ENCODE measurements around the gene ATP13A4. TPM values are rescaled to one million over a fixed set of nuclear protein-coding genes. Genes with fewer than 3 reads are reported as not detected.

The ATP13A4 gene
- polyA plus RNA-seq, 3 donors = 0.08 to 0.21 (median 0.19) TPM

- 100% methylated on average over 1 of the region's 3 CpGs for WGBS (ENCODE audit: insufficient coverage)
These were observed 55.4 kb downstream of the ATP13A4 start for GRCh38 chr3:193499136-193499770.

DNA sequence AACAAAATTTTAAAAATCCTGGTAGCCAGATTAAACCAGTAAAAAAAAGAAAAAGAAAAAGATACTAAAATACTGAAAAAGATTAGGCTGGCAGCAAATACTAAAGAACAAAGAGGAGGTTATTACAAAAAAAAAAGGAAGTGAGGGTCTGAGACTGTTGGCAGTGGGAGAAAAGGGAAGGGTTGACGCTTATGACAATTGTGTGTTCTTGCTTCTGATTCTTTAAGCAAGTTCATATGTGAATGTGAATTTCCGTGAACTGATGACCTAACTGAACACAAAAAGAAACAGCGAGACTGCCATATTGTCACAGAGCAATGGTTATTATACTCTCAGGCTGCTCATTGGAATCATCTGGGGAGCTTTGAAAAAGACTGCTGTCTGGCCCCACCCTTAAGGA lies 56.5 kb downstream of the ATP13A4 start:
- WGBS (ENCODE audit: insufficient coverage) = 59% methylated on average over 2 of the region's 3 CpGs
- no peaks in the 10 kb centered on the region for H3K9me3 Mint-ChIP-seq
- H3K4me3 Mint-ChIP-seq = no peak overlapping the region
- peak overlapping the region in 5 of 7 donors; percentile 50 to 85 (median 70) for H3K27ac Mint-ChIP-seq
- Histone ChIP-seq H3K9me3 (replicated peaks in 1 of 2; ENCODE audit: control insufficient read depth in 1 of 2, insufficient read depth in 1 of 2, low read length in 2 of 2) (no peaks in the 10 kb centered on the region), H3K27ac (ENCODE audit: low read depth in 1 of 2, low read length in 2 of 2) (peak overlapping the region in 1 of 2 donors; percentile 42), H3K4me2 (replicated peaks; ENCODE audit: extremely low read depth, low read length, poor library complexity, severe bottlenecking) (peak overlapping the region; percentile 42), H3K9ac (ENCODE audit: insufficient read depth, low read length, poor library complexity, severe bottlenecking) (no peak overlapping the region), H2AFZ (ENCODE audit: insufficient read depth, low read depth, low read length, poor library complexity, severe bottlenecking) (no peak overlapping the region), H3K4me1 (ENCODE audit: control insufficient read depth in 1 of 2, insufficient read depth in 2 of 2, low read length in 2 of 2) (peaks cover 18 to 24% of the 10 kb centered on the region in 2 donors), H3K4me3 (replicated peaks in 1 of 3; ENCODE audit: low read depth in 2 of 3, low read length in 3 of 3) (peak overlapping the region in 1 of 3 experiments; percentile 31), H4K20me1 (ENCODE audit: insufficient read depth, low read length) (no peaks in the 10 kb centered on the region), H3K36me3 (replicated peaks in 1 of 2; ENCODE audit: control insufficient read depth in 1 of 2, insufficient read depth in 2 of 2, low read length in 2 of 2) (no peaks in the 10 kb centered on the region), H3K79me2 (ENCODE audit: insufficient read depth, low read length) (no peaks in the 10 kb centered on the region), H3K27me3 (ENCODE audit: control insufficient read depth in 2 of 2, insufficient read depth in 2 of 2, low read length in 2 of 2) (no peaks in the 10 kb centered on the region)
- no peaks in the 10 kb centered on the region for H3K36me3 Mint-ChIP-seq
- intact Hi-C loops (cut with micrococcal nuclease) = no loop called here
- peaks cover 26% of the 10 kb centered on the region for H3K4me1 Mint-ChIP-seq
- peak; percentile 33 to 49 (median 48) for DNase-seq
- H3K27me3 Mint-ChIP-seq (ENCODE audit: low read depth in 3 of 3) = peaks cover 1 to 2% (median 2%) of the 10 kb centered on the region in 3 donors
- TF ChIP-seq, protein P1, sequence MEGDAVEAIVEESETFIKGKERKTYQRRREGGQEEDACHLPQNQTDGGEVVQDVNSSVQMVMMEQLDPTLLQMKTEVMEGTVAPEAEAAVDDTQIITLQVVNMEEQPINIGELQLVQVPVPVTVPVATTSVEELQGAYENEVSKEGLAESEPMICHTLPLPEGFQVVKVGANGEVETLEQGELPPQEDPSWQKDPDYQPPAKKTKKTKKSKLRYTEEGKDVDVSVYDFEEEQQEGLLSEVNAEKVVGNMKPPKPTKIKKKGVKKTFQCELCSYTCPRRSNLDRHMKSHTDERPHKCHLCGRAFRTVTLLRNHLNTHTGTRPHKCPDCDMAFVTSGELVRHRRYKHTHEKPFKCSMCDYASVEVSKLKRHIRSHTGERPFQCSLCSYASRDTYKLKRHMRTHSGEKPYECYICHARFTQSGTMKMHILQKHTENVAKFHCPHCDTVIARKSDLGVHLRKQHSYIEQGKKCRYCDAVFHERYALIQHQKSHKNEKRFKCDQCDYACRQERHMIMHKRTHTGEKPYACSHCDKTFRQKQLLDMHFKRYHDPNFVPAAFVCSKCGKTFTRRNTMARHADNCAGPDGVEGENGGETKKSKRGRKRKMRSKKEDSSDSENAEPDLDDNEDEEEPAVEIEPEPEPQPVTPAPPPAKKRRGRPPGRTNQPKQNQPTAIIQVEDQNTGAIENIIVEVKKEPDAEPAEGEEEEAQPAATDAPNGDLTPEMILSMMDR (IDR thresholded peaks at IDR 0.05) = no peak

More at GRCh38 chr3:193499136-193499770, 55.4 kb downstream of the ATP13A4 start:
- H3K4me3 Mint-ChIP-seq = no peak overlapping the region
- H3K27me3 Mint-ChIP-seq (ENCODE audit: low read depth in 3 of 3) = peaks cover 1 to 5% (median 2%) of the 10 kb centered on the region in 3 donors
- intact Hi-C loops (cut with micrococcal nuclease) = no loop called here
- Histone ChIP-seq H3K4me1 (ENCODE audit: control insufficient read depth in 1 of 2, insufficient read depth in 2 of 2, low read length in 2 of 2) (peaks cover 18 to 24% of the 10 kb centered on the region in 2 donors), H4K20me1 (ENCODE audit: insufficient read depth, low read length) (no peaks in the 10 kb centered on the region), H3K4me3 (replicated peaks in 1 of 3; ENCODE audit: low read depth in 2 of 3, low read length in 3 of 3) (peak overlapping the region in 1 of 3 experiments; percentile 31), H3K27me3 (ENCODE audit: control insufficient read depth in 2 of 2, insufficient read depth in 2 of 2, low read length in 2 of 2) (no peaks in the 10 kb centered on the region), H3K27ac (ENCODE audit: low read depth in 1 of 2, low read length in 2 of 2) (peak overlapping the region in 1 of 2 donors; percentile 42), H3K4me2 (replicated peaks; ENCODE audit: extremely low read depth, low read length, poor library complexity, severe bottlenecking) (peak overlapping the region; percentile 42), H3K9ac (ENCODE audit: insufficient read depth, low read length, poor library complexity, severe bottlenecking) (no peak overlapping the region), H3K79me2 (ENCODE audit: insufficient read depth, low read length) (no peaks in the 10 kb centered on the region), H3K36me3 (replicated peaks in 1 of 2; ENCODE audit: control insufficient read depth in 1 of 2, insufficient read depth in 2 of 2, low read length in 2 of 2) (no peaks in the 10 kb centered on the region), H3K9me3 (replicated peaks in 1 of 2; ENCODE audit: control insufficient read depth in 1 of 2, insufficient read depth in 1 of 2, low read length in 2 of 2) (no peaks in the 10 kb centered on the region), H2AFZ (ENCODE audit: insufficient read depth, low read depth, low read length, poor library complexity, severe bottlenecking) (no peak overlapping the region)
- H3K9me3 Mint-ChIP-seq = no peaks in the 10 kb centered on the region
- no peaks in the 10 kb centered on the region for H3K36me3 Mint-ChIP-seq
- TF ChIP-seq, protein P1 (IDR thresholded peaks at IDR 0.05) = no peak
- peaks cover 33% of the 10 kb centered on the region for H3K4me1 Mint-ChIP-seq
- DNase-seq = peak; percentile 26 to 44 (median 36)
- H3K27ac Mint-ChIP-seq = peak overlapping the region in 5 of 7 donors; percentile 34 to 81 (median 50)

All from CD14-positive monocyte (primary cell).